DND-41 (cell line): ENCODE data around the gene IRGC.

Source experiments
- ATAC-seq: fragments of 200-7000 bp; cut with Tn5 transposase; 3 replicates; pipeline ENCODE4 v1.9.1; 2021; ENCODE audit warnings: low read depth; ENCODE audit not compliant: insufficient read depth
- DNase-seq: peaks from one replicate; pipeline ENCODE4 v3.0.0-alpha.2; 2020
- H2AFZ ChIP-seq: 2 replicates; pipeline ENCODE4 v1.6.0; 2012; ENCODE audit warnings: low read depth, low read length
- H3K27ac ChIP-seq: 2 replicates; pipeline ENCODE4 v1.5.1; 2012; ENCODE audit warnings: low read length, inconsistent platforms
- H3K27me3 ChIP-seq: fragments of 200-600 bp; sonication (generic); 2 replicates; pipeline ENCODE4 v1.6.0; 2012; ENCODE audit warnings: low read length, mild to moderate bottlenecking, inconsistent platforms; ENCODE audit not compliant: insufficient read depth, poor library complexity
- H3K36me3 ChIP-seq: 2 replicates; pipeline ENCODE4 v1.5.1; 2012; ENCODE audit warnings: low read length, inconsistent platforms; ENCODE audit not compliant: insufficient read depth
- H3K4me1 ChIP-seq: 2 replicates; pipeline ENCODE4 v1.5.1; 2012; ENCODE audit warnings: mild to moderate bottlenecking, low read length; ENCODE audit not compliant: insufficient read depth
- H3K4me2 ChIP-seq: 2 replicates; pipeline ENCODE4 v1.6.0; 2012; ENCODE audit warnings: mild to moderate bottlenecking, moderate library complexity, low read length, inconsistent platforms; ENCODE audit not compliant: insufficient read depth
- H3K4me3 ChIP-seq, 2 experiments: fragments of 200-600 bp in 1 of 2; shearing (Covaris generic) in 1 of 2; 2 replicates each; pipeline ENCODE4 v1.5.1; 2012 to 2016; ENCODE audit warnings: inconsistent platforms in 2 of 2, low read length in 2 of 2, mild to moderate bottlenecking in 2 of 2, low read depth in 1 of 2, moderate library complexity in 1 of 2
- H3K79me2 ChIP-seq: 2 replicates; pipeline ENCODE4 v1.6.0; 2012; ENCODE audit warnings: low read length, inconsistent platforms; ENCODE audit not compliant: insufficient read depth
- H3K9ac ChIP-seq: 2 replicates; pipeline ENCODE4 v1.6.0; 2012; ENCODE audit warnings: low read depth, mild to moderate bottlenecking, inconsistent platforms, low read length, moderate library complexity
- H3K9me3 ChIP-seq: 2 replicates; pipeline ENCODE4 v1.5.1; 2012; ENCODE audit warnings: low read length, moderate library complexity, mild to moderate bottlenecking, inconsistent platforms; ENCODE audit not compliant: insufficient read depth, severe bottlenecking
- H4K20me1 ChIP-seq: 2 replicates; pipeline ENCODE4 v1.6.0; 2012; ENCODE audit warnings: low read length; ENCODE audit not compliant: insufficient read depth
- EZH2 ChIP-seq: IDR thresholded peaks from 3 replicates; pipeline ENCODE4 v1.6.1; 2012; ENCODE audit warnings: borderline replicate concordance, low read depth, mild to moderate bottlenecking, moderate library complexity, low read length, inconsistent platforms; ENCODE audit not compliant: severe bottlenecking
- TF ChIP-seq, protein P1 (sequence below): IDR thresholded peaks from 2 replicates; pipeline ENCODE4 v1.5.1; 2012; ENCODE audit warnings: borderline replicate concordance, low read length, moderate library complexity, mild to moderate bottlenecking; ENCODE audit not compliant: poor library complexity, severe bottlenecking; ENCODE audit errors: extremely low read depth

Gene IRGC

DNA sequence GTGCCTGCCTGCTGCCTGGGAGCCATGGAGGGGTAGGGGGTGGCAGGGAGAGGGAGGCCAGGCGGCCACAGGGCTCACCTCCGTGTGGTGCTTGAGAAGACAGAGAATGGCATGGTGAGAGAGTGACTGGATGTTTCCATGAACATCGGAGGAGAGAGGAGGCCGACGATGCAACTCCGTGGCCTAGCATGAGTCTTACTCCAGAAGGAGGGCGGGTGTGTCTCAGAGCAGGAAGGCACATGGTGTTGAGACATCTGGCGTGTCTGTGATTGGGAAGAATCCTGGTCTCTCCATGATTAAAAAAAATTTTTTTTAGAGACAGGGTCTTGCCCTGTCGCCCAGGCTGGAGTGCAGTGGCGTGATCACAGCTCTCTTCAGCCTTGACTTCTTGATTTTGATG is 5.1 kb downstream of the IRGC start:
- no peak for ATAC-seq

DNA sequence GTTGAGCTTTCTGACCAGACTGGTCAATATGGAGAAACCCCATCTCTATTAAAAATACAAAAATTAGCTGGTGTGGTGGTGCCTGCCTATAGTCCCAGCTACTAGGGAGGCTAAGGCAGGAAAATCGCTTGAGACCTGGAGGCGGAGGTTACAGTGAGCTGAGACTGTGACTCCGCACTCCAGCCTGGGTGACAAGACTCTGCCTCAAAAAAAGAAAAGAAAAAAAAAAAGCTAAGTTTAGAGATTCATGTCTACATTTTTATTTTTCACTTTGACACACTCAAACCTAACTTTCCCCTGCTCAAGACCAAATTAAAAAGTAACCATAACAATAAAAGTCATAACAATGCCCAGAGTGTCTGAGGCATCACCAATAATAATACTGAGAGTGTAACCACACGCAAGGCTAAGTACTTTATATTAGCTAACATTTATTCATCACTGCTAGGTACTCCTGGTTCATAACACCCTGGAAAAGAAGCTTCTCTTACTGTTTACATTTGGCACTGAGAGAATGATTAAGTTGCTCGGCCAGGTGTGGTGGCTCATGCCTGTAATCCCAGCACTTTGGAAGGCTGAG is 5.7 kb downstream of the IRGC start:
- Histone ChIP-seq H3K4me1 (no peaks in the 10 kb centered on the region), H3K9me3 (no peaks in the 10 kb centered on the region), H3K36me3 (no peaks in the 10 kb centered on the region), H3K27ac (no peak overlapping the region), H3K4me3 (no peak overlapping the region), H2AFZ (no peak overlapping the region), H3K9ac (no peak overlapping the region), H3K27me3 (no peaks in the 10 kb centered on the region), H4K20me1 (no peaks in the 10 kb centered on the region; the same call in 1 of the 2 replicates), H3K4me2 (no peak overlapping the region), H3K79me2 (no peaks in the 10 kb centered on the region)
- DNase-seq (no peak), ATAC-seq (no peak)
- TF ChIP-seq, protein P1, sequence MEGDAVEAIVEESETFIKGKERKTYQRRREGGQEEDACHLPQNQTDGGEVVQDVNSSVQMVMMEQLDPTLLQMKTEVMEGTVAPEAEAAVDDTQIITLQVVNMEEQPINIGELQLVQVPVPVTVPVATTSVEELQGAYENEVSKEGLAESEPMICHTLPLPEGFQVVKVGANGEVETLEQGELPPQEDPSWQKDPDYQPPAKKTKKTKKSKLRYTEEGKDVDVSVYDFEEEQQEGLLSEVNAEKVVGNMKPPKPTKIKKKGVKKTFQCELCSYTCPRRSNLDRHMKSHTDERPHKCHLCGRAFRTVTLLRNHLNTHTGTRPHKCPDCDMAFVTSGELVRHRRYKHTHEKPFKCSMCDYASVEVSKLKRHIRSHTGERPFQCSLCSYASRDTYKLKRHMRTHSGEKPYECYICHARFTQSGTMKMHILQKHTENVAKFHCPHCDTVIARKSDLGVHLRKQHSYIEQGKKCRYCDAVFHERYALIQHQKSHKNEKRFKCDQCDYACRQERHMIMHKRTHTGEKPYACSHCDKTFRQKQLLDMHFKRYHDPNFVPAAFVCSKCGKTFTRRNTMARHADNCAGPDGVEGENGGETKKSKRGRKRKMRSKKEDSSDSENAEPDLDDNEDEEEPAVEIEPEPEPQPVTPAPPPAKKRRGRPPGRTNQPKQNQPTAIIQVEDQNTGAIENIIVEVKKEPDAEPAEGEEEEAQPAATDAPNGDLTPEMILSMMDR = no peak
- no peak for TF ChIP-seq EZH2

More for the DNA sequence above, 5.1 kb downstream of the IRGC start:
- H2AFZ ChIP-seq = no peak overlapping the region
- no peak overlapping the region for H3K9ac ChIP-seq
- no peaks in the 10 kb centered on the region; the same call in 1 of the 2 replicates for H4K20me1 ChIP-seq
- no peaks in the 10 kb centered on the region for H3K79me2 ChIP-seq
- no peak overlapping the region for H3K4me2 ChIP-seq
- no peaks in the 10 kb centered on the region for H3K36me3 ChIP-seq
- TF ChIP-seq, protein P1 = no peak
- no peak for TF ChIP-seq EZH2
- no peaks in the 10 kb centered on the region for H3K9me3 ChIP-seq
- DNase-seq = no peak
- no peak overlapping the region for H3K4me3 ChIP-seq
- H3K27me3 ChIP-seq = no peaks in the 10 kb centered on the region
- H3K27ac ChIP-seq = no peak overlapping the region
- no peaks in the 10 kb centered on the region for H3K4me1 ChIP-seq

DNA sequence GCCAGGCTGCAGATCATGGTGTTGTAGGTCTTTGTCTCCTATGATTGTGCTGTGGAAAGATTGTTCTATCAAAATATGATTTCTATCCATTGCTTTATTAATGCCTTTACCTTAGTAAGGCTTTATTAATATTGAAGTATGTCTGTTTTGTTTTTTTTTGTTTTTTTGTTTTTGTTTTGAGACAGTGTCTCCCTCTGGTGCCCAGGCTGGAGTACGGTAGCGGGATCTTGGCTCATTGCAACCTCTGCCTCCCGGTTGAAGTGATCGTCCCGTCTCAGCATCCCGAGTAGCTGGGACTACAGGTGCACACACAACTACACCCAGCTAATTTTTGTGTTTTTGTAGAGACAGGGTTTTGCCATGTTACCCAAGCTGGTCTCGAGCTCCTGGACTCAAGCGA is 7.7 kb downstream of the IRGC start:
- H3K79me2 ChIP-seq = no peaks in the 10 kb centered on the region
- H3K27me3 ChIP-seq = no peaks in the 10 kb centered on the region
- no peak for TF ChIP-seq EZH2
- TF ChIP-seq, protein P1 = peak; percentile 49
- no peaks in the 10 kb centered on the region for H3K9me3 ChIP-seq
- H3K4me2 ChIP-seq = no peak overlapping the region
- no peak overlapping the region for H3K4me3 ChIP-seq
- no peak overlapping the region for H3K27ac ChIP-seq
- no peak for ATAC-seq
- H3K4me1 ChIP-seq = no peaks in the 10 kb centered on the region
- no peak overlapping the region for H3K9ac ChIP-seq
- no peaks in the 10 kb centered on the region; the same call in 1 of the 2 replicates for H4K20me1 ChIP-seq
- peaks cover 3% of the 10 kb centered on the region for H3K36me3 ChIP-seq
- no peak for DNase-seq
- H2AFZ ChIP-seq = no peak overlapping the region
